Islet precursor cell (in vitro differentiated cells): ENCODE results near the gene KLHL40.

ENCODE experiments used
- DNase-seq: peaks from one replicate; pipeline ENCODE4 v3.0.0-alpha.2; 2018

Gene KLHL40

GRCh38 chr3:42691816-42692666, 6.7 kb downstream of the KLHL40 start:
- peak; percentile 38 for DNase-seq

GRCh38 chr3:42692667-42693529, 7.6 kb downstream of the KLHL40 start:
- peak; percentile 45 for DNase-seq

GRCh38 chr3:42693530-42693930, 8.2 kb downstream of the KLHL40 start:
- peak; percentile 14 for DNase-seq

GRCh38 chr3:42694366-42694765, 9.0 kb downstream of the KLHL40 start:
- no peak for DNase-seq

- peak; percentile 31 for DNase-seq
These were observed 11.3 kb downstream of the KLHL40 start for GRCh38 chr3:42696356-42697288.

- DNase-seq = peak; percentile 38
These were observed 12.1 kb downstream of the KLHL40 start for GRCh38 chr3:42697289-42698051.

GRCh38 chr3:42698216-42698910, 13.0 kb downstream of the KLHL40 start:
- peak; percentile 42 for DNase-seq

- DNase-seq = no peak
These were observed 13.5 kb downstream of the KLHL40 start for GRCh38 chr3:42698911-42699230.

- peak; percentile 46 for DNase-seq
These were observed 14.2 kb downstream of the KLHL40 start for GRCh38 chr3:42699511-42699971.

- DNase-seq = peak; percentile 33
These were observed 15.3 kb downstream of the KLHL40 start for GRCh38 chr3:42700366-42701288.

- peak; percentile 85 for DNase-seq
These were observed 16.2 kb downstream of the KLHL40 start for GRCh38 chr3:42701371-42702065.

- peak; percentile 47 for DNase-seq
These were observed 17.0 kb downstream of the KLHL40 start, which contains the start of gene HHATL for GRCh38 chr3:42702066-42702951. HHATL (minus strand) TSS chr3:42702798; CDS start chr3:42700826, 1,972 bp downstream.

GRCh38 chr3:42702982-42703694, 17.8 kb downstream of the KLHL40 start:
- peak; percentile 52 for DNase-seq

GRCh38 chr3:42703695-42704025, 18.3 kb downstream of the KLHL40 start:
- DNase-seq = peak; percentile 50

GRCh38 chr3:42704136-42704841, 19.0 kb downstream of the KLHL40 start:
- DNase-seq = peak; percentile 46

GRCh38 chr3:42705058-42705767, 19.9 kb downstream of the KLHL40 start:
- DNase-seq = peak; percentile 49
